Measurements from ENCODE around the gene EIF3D.
"Not testable (repeated sequence)": the region's sequence is repeated elsewhere in the genome, so short reads cannot be mapped to it uniquely, and the experiment has no call there.

Gene EIF3D

GRCh38 chr22:36541831-36542411 lies 13.0 kb upstream of the EIF3D start:
- no peak overlapping the region for H3K4me3 ChIP-seq (ENCODE audit: low read length)
- no peak for TF ChIP-seq CTCF (IDR thresholded peaks at IDR 0.05; ENCODE audit: insufficient read depth, low read depth, low read length, missing control alignments)
- DNase-seq (ENCODE audit: low read depth): peak; percentile 96

GRCh38 chr22:36540867-36541642 lies 12.1 kb upstream of the EIF3D start:
- no peak for DNase-seq (ENCODE audit: low read depth)
- no peak overlapping the region for H3K4me3 ChIP-seq (ENCODE audit: low read length)
- TF ChIP-seq CTCF (IDR thresholded peaks at IDR 0.05; ENCODE audit: insufficient read depth, low read depth, low read length, missing control alignments): no peak

- no peak for TF ChIP-seq CTCF (IDR thresholded peaks at IDR 0.05; ENCODE audit: insufficient read depth, low read depth, low read length, missing control alignments)
- no peak for DNase-seq (ENCODE audit: low read depth)
- H3K4me3 ChIP-seq (ENCODE audit: low read length): no peak overlapping the region
Measured at GRCh38 chr22:36538529-36538928, 9.6 kb upstream of the EIF3D start.

GRCh38 chr22:36536717-36537116 lies 7.8 kb upstream of the EIF3D start:
- DNase-seq (ENCODE audit: low read depth): no peak
- TF ChIP-seq CTCF (IDR thresholded peaks at IDR 0.05; ENCODE audit: insufficient read depth, low read depth, low read length, missing control alignments): no peak
- H3K4me3 ChIP-seq (ENCODE audit: low read length): no peak overlapping the region

- H3K4me3 ChIP-seq (ENCODE audit: low read length); DNase-seq (ENCODE audit: low read depth): not testable (repeated sequence)
Measured at GRCh38 chr22:36533320-36533719, 4.4 kb upstream of the EIF3D start.

- no peak overlapping the region for H3K4me3 ChIP-seq (ENCODE audit: low read length)
- DNase-seq (ENCODE audit: low read depth): no peak
- no peak for TF ChIP-seq CTCF (IDR thresholded peaks at IDR 0.05; ENCODE audit: insufficient read depth, low read depth, low read length, missing control alignments)
Measured at GRCh38 chr22:36532466-36532865, 3.5 kb upstream of the EIF3D start.

GRCh38 chr22:36528341-36528740 lies 625 bp downstream of the EIF3D start:
- TF ChIP-seq CTCF (IDR thresholded peaks at IDR 0.05; ENCODE audit: insufficient read depth, low read depth, low read length, missing control alignments): no peak
- no peak for DNase-seq (ENCODE audit: low read depth)

More at GRCh38 chr22:36528341-36528740, 625 bp downstream of the EIF3D start:
- H3K4me3 ChIP-seq (ENCODE audit: low read length): peak overlapping the region; percentile 91
